ENCODE data around the gene CPM.
"Not testable (repeated sequence)": the region's sequence is repeated elsewhere in the genome, so short reads cannot be mapped to it uniquely, and the experiment has no call there.

The CPM gene

DNA sequence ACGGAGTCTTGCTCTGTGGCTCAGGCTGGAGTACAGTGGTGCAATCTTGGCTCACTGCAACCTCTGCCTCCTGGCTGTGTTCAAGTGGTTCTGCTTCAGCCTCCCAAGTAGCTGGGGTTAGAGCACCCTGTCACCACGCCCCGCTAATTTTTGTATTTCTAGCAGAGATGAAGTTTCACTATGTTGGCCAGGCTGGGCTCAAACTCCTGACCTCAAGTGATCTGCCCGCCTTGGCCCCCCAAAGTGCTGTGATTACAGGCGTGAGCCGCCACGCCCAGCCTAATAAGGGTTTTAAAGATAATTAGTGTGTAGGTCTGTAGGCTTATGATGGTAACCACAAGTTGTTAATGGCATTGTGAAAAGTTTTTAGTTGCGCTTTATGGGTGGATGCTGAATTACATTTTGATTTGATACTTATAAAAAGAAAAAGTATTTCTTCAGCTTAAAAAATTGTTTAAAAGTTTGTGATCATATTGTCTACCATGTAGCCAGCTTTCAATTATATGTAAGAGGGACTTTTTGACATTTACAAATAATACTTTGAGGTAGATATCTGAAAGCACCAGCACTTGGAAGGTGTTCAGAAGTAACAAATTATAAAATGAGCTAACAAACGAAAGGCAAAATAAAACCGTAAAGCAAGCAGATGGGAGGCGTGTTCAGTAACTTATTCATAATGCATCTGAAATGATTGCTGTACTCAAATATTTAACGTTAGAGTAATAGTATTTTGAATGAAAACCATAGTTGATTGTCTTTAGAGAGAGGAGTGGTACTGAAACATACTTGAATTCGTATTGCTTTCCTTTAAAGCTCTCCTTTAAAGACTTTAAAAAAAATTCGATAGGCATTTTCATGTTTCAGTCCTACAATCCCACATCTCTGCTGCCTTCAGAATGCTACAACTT lies 87.9 kb downstream of the CPM start:
- DNase-seq = no peak

DNA sequence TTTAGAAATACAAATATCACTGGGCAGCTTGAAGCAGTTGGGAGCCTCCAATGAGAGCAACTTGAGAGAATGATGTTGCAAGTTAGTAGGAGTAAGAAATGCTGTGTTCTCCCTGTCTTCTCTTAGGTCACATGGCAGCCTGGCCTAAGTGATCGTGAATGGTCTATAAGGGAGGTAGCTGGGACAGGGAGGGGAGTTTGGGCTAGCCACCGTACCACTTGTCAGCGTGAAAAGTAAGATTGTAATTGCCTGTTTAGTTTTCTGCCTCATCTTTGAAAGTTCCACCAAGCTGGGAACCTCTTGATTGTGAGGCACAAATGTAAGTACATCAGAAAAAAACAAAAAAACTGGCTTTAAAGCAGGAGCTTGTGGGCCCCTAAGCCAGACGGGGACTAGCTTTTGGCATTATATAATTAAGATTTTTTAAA lies 88.6 kb downstream of the CPM start:
- DNase-seq = no peak

DNA sequence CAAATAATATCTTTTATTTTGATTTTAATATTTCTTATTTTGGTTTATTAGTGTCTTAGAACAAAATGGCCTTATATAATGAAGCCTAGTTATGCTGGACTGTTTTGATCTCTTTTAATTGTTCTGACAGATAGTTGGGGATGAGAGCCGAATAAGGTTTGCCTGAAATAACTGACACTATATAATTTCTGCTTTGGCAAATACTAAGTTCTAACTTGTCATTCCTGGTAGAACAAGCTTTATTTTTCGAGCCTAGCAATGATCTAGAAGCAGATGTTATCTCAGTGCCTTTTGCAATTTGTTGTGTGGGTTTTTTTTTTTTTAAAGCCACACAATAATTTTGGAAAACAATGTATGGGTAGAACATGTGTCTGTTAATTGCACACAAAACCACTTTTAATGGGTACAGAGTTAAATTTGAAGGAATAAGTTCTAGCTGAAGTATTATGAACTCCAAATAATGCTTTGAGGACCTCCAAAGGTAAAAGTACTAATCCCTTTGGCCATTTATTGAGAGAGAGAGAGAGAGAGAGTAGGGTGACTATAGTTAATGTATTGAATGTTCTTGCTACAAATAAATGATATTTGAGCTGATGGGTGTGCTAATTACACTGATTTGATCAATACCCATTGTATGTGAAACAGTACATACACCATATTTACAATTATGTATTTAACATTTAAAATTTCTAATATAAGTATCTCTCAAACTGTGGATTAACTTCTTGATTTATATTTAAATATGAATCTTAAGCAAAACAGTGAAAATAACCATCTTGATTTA lies 90.0 kb downstream of the CPM start:
- no peak for DNase-seq

DNA sequence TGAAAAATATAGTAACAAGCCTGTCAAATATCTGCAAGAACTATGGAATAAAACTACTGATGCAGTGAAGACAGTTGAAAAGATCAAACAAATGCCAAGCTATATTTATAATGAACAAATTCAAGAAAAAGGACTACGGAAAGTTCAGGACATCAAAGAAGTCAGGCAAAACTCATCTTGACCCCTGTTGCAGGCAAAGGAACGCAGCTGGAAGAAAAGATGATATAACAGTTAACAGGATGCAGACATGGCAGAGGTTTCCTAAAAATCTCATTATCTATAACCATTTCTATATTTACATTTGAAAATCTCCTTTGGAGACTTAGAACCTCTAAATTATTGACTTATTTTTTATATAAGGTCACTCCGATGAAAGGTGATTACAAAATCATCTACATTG lies 90.8 kb downstream of the CPM start:
- DNase-seq = no peak

DNA sequence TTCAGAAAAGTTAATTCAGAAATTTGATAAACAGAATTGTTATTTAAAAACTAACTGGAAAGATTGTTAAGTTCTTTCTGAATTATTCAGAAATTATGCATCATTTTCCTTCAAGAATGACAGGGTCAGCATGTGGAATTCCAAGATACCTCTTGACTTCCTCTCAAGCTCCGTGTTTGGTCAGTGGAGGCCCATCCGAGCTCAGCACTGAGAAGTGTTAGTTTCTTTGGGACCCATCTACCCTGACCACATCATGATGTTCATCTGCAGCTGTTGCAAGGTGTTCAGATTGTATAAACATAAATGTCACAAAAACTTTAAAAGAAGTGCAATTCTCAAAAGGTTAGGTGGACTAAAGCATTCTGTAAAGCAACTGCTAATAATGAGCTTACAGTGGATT lies 91.3 kb downstream of the CPM start:
- no peak for DNase-seq

DNA sequence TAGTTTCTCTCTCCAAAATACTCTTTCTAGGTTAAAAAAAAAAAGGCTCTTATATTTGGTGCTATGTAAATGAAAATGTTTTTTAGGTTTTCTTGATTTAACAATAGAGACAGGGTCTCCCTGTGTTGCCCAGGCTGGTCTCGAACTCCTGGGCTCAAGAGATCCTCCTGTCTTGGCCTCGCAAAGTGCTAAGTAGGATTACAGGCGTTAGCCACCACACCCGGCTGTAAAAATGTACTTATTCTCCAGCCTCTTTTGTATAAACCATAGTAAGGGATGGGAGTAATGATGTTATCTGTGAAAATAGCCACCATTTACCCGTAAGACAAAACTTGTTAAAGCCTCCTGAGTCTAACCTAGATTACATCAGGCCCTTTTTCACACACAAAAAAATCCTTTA lies 91.8 kb downstream of the CPM start:
- DNase-seq = not testable (repeated sequence)

DNA sequence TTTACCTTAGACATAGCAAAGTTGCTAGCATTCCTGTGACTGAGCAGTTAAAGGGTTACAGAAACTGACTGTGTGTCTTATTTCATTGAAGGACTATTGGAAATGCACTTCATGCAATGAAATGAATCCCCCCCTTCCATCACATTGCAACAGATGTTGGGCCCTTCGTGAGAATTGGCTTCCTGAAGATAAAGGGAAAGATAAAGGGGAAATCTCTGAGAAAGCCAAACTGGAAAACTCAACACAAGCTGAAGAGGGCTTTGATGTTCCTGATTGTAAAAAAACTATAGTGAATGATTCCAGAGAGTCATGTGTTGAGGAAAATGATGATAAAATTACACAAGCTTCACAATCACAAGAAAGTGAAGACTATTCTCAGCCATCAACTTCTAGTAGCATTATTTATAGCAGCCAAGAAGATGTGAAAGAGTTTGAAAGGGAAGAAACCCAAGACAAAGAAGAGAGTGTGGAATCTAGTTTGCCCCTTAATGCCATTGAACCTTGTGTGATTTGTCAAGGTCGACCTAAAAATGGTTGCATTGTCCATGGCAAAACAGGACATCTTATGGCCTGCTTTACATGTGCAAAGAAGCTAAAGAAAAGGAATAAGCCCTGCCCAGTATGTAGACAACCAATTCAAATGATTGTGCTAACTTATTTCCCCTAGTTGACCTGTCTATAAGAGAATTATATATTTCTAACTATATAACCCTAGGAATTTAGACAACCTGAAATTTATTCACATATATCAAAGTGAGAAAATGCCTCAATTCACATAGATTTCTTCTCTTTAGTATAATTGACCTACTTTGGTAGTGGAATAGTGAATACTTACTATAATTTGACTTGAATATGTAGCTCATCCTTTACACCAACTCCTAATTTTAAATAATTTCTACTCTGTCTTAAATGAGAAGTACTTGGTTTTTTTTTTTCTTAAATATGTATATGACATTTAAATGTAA lies 93.5 kb downstream of the CPM start:
- no peak for DNase-seq

DNA sequence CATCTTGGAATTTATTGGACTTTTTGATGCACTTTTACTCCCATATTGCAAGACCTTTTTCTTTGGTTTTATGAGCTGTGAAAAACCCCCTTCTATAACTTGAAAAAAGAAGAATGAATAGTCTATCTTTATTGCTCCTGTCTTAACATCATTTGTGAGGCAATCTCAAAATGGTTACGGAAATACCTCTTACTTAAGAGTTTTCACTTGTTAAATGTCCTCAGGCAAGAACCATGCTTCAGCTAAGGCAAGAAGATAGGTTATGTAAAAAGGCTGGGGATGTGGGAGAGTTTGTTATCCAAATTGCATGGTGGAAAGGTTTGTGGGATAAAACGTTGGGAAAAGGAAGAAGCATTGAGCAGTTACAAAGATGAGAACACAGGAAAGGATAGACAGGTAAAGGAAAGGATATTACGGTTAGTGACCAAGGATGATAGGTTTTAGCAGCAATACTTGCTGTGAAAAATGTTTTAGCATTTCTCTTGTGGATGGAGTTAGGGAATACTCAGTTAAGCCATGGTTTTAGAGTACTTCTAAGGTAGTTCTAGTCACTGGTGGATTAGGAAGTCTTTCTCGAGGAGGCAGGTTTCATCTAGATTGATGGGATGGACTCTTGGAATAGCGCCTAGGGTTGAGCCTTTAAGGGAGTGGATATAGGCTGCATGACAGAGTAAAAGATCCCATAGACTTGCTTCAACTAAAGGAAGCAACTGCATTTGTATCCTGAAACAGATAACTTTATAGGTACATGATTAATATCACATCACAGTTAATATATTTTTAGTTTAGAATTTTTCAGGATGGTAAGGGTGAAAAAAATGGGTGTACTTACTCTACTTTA lies 94.7 kb downstream of the CPM start:
- no peak for DNase-seq

DNA sequence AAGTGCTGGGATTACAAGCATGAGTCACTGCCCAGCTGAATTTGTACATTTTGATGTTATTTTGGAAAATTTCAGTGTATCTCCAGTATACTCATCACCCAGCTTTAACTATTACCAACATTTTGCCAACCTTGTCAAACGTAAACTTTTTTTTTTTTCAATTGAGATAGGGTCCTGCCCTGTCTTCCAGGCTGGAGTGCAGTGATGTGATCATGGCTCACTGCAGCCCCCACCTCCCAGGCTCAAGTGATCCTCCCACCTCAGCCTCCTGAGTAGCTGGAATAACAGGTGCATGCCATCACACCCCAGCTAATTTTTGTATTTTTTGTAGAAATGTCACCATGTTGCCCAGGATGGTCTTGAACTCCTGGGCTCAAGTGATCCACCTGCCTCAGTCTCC lies 95.8 kb downstream of the CPM start:
- no peak for DNase-seq

DNA sequence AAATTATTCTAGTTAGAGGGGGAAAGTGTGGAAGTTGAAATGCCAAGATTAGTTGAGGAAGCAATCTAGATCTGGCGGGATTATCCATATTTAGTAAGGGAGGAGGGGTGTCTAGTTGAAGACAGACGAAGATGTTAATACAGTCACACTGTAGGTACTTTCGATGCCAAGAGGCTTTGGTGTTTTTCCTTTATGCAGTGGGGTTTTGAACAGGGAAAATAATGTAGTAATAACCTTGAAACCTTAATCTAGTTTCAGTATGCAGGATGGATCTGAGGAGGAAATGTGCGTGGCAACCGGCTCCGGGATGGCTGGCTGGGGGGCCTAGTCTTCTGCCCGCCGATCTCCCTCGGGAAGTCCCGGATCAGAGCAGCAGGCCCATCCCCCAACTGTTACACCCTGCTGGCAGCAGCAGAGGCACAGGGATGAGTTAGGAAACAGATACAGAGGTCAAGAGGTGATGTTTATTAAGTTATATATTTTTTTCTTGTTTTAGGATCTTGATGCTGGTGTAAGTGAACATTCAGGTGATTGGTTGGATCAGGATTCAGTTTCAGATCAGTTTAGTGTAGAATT lies 97.5 kb downstream of the CPM start:
- DNase-seq = no peak

DNA sequence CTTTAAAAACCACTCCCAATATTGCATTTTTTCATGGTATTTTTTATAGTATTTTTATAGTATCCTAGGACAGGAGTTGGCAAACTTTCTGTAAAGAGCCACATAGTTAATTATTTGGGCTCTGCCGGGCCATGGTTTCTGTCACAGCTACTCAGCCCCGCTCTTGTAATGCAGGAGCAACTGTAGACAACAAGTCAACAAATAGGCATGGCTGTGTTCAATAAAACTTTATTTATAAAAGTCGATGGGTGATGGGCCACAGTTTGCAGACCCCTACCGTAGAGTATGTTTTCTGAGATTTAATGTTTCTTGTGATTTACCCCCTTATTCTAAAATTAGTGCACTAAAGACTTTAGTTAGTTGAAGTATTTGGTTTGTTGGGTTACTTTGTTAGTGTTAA lies 99.5 kb downstream of the CPM start:
- no peak for DNase-seq

DNA sequence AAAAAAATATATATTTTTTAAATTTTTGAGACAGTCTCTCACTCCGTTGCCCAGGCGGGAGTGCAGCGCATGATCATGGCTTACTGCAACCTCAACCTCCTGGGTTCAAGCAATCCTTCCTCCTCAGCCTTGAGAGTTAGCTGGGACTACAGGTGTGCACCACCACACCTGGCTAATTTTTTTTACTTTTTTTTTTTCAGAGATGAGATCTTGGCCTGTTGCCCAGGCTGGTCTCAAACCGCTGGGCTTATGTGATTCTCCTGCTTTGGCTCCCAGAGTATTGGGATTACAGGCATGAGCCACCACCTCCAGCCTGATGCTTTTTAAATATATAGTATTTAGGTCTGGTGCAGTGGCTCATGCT lies 100.5 kb downstream of the CPM start:
- DNase-seq = no peak

DNA sequence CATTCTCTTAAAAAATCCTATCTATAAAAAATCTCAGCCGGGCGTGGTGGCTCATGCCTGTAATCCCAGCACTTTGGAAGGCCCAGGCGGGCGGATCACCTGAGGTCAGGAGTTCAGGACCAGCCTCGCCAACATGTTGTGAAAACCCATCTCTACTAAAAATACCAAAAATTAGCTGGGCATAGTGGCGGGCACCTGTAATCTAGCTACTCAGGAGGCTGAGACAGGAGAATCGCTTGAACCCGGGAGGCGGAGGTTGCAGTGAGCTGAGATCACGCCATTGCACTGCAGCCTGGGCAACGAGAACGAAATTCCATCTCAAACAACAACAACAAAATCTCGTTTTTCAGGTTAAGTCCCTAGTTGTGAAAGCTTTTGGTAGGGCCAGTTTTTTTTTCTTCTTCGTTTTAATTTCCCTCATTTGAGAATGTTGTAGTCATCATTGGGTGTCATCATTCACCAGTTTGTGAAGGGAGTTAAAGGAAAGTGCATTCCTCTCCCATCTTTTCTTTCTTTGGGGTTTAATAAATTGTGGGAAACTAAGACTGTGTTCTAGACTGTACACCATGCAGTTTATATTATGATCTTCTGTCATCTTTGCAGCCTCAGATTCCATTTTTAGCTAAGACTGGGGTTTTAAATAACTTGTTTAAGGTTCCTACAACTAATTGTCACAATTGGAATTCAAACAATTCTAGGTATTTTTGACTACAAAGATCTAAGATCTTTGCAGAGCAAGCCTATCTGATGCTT lies 101.0 kb downstream of the CPM start:
- DNase-seq = no peak

DNA sequence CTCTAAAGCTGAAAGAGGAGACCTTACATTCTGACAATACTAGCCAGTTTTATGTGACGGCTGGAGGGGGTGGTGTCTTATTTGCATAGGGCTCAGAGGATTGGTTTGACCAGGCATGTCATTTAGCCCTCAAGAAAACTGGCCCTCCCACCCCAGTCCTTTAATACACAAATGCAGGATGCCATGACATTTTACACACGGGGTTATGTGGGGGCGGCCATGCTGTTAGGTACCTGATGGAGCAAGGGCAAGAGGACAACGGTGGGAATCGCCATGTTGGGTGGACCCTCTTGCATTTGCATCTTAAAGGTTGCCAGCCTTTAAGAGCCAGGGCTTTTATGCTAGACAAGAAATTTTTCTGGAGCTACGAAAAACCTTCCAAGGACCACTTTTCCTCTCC lies 101.7 kb downstream of the CPM start:
- DNase-seq = no peak

DNA sequence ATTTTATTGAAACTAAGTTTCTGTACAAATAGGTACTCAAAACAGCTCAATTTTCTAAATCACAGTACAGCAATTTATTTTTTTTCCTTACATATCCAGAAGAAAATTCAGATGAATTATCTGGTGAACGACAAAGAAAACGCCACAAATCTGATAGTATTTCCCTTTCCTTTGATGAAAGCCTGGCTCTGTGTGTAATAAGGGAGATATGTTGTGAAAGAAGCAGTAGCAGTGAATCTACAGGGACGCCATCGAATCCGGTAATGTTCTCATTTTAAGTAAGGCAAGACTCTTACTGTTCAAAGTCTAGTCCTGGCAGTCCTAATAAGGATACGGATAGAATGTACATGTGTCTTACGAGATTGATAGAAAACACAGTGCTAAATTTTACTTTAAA lies 104.3 kb downstream of the CPM start:
- no peak for DNase-seq

DNA sequence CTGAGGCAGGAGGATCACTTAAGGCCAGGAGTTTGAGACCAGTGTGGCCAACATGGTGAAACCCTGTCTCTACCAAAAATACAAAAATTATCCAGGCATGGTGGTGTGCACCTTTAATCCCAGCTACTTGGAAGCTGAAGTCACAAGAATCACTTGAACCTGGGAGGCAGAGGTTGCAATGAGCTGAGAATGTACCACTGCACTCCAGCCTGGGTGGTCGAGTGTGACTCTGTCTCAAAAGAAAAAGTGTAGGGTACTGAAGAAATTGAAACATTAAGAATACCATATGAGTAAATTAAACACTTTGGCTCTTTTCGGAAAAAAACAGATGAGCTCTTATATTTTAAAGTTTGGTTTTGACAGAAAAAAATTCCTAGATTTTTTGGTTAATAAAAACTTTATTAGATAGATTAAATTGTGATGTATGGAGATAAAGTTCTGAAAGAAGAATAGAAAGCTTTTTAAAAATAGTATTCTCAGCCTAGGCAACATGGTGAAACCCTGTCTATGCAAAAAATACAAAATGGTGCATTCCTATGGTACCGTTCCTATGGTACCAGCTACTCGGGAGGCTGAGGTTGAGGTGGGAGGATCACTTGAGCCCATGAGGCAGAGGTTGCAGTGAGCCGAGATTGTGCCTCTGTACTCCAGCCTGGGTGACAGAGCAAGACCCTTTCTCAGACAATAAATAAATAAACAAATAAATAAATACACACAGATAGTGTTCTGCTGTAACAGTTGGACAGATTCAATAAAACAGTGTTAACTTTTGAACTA lies 104.9 kb downstream of the CPM start:
- DNase-seq = no peak

DNA sequence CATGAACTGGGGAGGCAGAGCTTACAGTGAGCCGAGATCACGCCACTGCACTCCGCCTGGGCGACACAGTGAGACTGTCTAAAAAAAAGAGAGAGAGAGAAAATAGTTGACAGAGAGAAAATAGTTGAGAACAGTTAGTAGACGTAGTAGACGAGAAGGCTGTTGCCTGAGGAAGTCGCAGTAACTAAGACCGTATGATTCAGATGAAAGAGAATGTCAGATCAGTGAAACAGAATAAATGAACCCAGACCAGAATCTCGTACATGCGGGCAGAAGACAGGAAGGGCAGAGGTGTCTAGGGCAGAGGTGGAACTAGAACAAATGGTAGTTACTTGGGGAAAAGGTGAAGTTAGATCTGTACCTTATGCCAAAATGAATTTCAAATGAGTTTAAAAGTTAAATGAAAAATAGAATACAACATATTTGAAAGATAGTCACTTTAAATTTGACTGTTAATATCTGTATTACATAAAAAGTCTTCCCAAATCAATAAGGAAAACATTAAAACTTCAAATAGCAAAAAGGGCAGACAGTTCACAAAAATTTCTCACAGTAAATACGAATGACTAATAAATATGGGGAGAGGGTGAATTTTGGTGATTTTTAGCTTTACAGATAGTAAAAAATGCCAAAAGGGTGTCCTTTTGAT lies 107.3 kb downstream of the CPM start:
- no peak for DNase-seq

DNA sequence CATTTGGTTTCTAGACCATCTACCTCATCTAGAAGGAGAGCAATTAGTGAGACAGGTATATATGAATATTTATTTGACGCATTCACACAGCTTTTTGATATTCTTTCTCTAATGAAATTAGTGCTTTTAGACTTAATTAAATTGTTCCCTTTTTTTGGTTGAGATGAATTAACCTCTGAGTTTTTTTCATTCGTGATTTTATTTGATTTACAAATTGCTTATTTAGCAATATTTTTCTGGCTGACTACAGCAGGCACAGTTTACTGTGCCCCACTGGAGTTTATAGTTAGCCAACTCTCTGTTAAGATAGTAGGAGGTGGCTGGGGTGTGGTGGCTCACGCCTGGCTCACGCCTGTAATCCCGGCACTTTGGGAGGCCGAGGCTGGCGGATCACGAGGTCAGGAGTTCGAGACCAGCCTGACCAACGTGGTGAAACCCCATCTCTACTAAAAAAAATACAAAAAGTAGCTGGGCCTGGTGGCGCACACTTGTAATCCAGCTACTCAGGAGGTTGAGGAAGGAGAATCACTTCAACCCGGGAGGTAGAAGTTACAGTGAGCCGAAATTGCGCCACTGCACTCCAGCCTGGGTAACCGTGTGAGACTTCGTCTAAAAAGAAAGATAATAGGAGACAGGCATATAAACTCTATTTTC lies 108.2 kb downstream of the CPM start:
- DNase-seq = no peak

DNA sequence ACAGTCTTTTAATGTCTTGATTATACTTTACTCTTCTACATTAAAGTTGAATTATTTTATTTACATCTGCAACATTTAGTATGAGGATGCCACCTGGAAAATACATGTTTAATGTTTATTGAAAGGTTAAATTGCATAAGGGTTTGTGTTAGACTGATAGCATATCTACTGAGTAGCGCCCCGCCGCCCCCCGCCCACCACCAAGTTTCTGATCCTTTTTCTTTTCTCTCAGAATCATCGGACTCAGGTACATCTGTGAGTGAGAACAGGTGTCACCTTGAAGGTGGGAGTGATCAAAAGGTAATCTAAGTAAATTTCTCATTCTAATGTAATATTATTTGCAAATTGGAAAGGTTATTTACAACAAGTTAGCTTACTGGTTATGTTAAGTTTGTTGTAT lies 108.8 kb downstream of the CPM start:
- DNase-seq = no peak

Data from SHP77 treated with DMSO at 0.1 percent for 48 hours (cell line).